Endothelial cell of coronary artery (primary cell): ENCODE measurements around the gene USP30. TPM values are rescaled to one million over a fixed set of nuclear protein-coding genes. Genes with fewer than 3 reads are reported as not detected.

ENCODE experiments used
- total RNA-seq: library from RNA; depleted of rRNA; stranded (reverse); fragments of >200 nt; gene quantifications from 2 replicates; pipeline ENCODE4 v1.2.3, GENCODE V29; 2014

Gene USP30, protein sequence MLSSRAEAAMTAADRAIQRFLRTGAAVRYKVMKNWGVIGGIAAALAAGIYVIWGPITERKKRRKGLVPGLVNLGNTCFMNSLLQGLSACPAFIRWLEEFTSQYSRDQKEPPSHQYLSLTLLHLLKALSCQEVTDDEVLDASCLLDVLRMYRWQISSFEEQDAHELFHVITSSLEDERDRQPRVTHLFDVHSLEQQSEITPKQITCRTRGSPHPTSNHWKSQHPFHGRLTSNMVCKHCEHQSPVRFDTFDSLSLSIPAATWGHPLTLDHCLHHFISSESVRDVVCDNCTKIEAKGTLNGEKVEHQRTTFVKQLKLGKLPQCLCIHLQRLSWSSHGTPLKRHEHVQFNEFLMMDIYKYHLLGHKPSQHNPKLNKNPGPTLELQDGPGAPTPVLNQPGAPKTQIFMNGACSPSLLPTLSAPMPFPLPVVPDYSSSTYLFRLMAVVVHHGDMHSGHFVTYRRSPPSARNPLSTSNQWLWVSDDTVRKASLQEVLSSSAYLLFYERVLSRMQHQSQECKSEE
- 4.3 and 5.2 TPM in 2 replicates for total RNA-seq

DNA sequence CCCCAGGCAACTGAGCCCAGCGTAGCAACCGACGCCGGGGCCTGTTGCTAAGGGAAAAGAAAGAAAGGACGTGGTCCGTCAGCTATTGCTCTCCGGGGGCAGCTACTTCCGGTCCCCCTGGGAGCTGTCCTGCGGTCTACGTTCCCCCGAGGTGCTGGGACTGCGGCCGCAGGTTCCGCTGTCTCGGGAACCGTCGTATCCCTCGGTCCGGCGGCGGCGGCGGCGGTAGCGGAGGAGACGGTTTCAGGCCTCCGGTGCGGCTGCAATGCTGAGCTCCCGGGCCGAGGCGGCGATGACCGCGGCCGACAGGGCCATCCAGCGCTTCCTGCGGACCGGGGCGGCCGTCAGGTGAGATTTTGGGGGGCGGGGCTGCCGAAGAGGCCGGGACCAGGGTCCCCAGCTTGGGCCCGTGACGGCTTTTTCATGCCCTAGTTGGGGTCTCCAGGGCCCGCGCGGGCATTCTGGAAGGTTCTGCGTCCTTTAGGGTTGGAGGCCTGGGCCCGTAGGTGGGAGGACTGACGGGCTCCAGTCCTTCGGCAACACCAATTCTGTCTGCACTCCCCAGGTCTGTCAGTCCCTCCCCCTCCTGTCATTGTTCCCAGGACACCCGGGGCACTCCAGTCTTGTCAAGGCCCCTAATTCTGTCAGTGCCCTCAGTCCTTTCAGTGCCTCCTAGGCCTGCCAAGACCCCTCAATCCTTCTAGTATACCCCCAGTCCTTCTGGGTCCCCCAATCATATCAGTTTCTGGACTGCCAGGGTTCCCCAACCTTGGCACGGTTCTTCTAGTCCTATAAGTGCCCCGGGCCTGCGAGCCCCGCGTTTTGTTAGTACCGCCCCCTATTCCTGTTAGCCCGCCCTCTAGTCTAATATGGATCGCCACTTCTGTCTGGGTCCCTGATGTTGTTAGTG, at the start of gene USP30:
Gene USP30, plus strand, starts transcription at position 163 of the 910 bp plus-strand sequence. Its CDS starts 103 bp downstream, at position 266.

GRCh38 chr12:109020796-109021380, 31.5 kb upstream of the USP30 start, which contains the start of gene SVOP:
TSS of gene SVOP (minus strand) at chr12:109021068. CDS start at chr12:109020868, 200 bp downstream.

GRCh38 chr12:109093022-109093918, 40.9 kb downstream of the USP30 start, which contains the start of gene ALKBH2:
TSS of gene ALKBH2 (minus strand) at chr12:109093472. CDS start at chr12:109092786, 686 bp downstream.

GRCh38 chr12:109097435-109098182, 45.2 kb downstream of the USP30 start, which contains the start of gene UNG:
TSS of gene UNG (plus strand) at chr12:109097597. CDS start at chr12:109097680, 83 bp downstream.

DNA sequence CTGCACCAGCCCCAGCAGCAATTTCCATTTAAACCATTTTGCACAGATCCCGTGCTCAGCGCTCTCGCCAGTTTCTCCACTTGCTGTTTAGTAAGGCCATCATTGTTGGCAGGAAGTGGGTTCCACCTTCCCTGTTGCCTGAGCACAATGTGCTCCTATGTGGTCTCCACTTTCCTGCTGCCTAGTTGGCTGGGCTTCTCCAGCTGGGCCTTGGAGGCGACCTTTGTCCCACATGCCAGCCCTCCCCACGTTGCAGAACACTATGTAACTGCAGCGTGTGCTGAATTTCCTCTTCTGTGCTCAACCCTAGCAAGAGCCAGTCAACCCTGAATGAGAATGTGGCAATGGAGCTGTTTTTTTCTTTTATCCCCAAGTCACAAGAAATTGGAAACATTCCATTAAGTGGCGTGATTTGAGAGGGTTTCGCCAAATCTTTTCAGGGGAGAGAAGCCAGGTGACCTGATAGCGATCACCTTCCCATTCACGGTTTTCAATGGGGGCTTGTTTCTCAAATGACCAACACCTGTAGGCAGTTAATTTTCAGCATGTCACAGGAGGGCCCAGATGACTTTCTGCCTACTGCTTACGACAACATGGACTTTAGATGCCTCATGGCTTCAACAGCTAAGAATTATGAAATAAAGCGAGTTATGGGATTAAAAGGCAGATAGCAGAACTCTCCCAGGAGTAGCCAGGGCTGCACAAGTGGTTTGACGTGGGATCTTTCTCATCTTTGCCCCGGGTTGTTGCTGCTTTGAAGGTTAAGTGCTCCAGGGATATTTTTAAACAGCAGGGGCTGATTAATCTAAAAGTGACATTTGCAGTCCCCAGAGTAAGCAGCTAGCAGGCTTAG, 63.6 kb downstream of the USP30 start, which contains the start of gene ACACB:
Gene ACACB, plus strand, starts transcription at position 830 of the 853 bp plus-strand sequence. CDS start 22,819 bp downstream, outside the sequence.

Other genes starting within 250 kb of the USP30 start
- 9.3 and 19.8 TPM in 2 replicates for gene SSH1, start 195.0 kb upstream of the USP30 start, total RNA-seq
- not detected in 2 replicates for gene DAO, start 172.5 kb upstream of the USP30 start, total RNA-seq
- not detected in 2 replicates for gene SVOP, start 31.5 kb upstream of the USP30 start, total RNA-seq
- gene ALKBH2, start 40.9 kb downstream of the USP30 start, total RNA-seq: 13.8 and 14.3 TPM in 2 replicates
- 23.9 and 24.7 TPM in 2 replicates for gene UNG, start 45.0 kb downstream of the USP30 start, total RNA-seq
- 0.66 and 1.3 TPM in 2 replicates for gene ACACB, start 64.0 kb downstream of the USP30 start, total RNA-seq